Left lung (tissue), 10 donors: ENCODE data around the gene NFAT5. TPM values are rescaled to one million over a fixed set of nuclear protein-coding genes. Genes with fewer than 3 reads are reported as not detected.

Experiments used
- ATAC-seq: fragments of 200-7000 bp; cut with Tn5 transposase; one replicate; pipeline ENCODE4 v1.9.1; 2020; ENCODE audit warnings: moderate library complexity
- DNase-seq, 4 donors: peaks; one replicate each; pipeline ENCODE4 v3.0.0-alpha.2; 2013 to 2020
- H3K27ac ChIP-seq, 2 donors: fragments of 200-600 bp; sonication (generic) in 1 of 2; one replicate each; pipeline versions ENCODE4 v1.5.0 to v1.8.0; 2020 to 2021
- H3K27me3 ChIP-seq, 2 donors: fragments of 200-600 bp; sonication (generic) in 1 of 2; one replicate each; pipeline versions ENCODE4 v1.5.0 to v1.8.0; 2020 to 2021
- H3K36me3 ChIP-seq, 2 donors: fragments of 200-600 bp; sonication (generic) in 1 of 2; one replicate each; pipeline versions ENCODE4 v1.5.0 to v1.8.0; 2020 to 2021
- H3K4me1 ChIP-seq, 2 donors: fragments of 200-600 bp; one replicate each; pipeline ENCODE4 v1.8.0; 2021
- H3K4me3 ChIP-seq, 2 donors: fragments of 200-600 bp; sonication (generic) in 1 of 2; one replicate each; pipeline versions ENCODE4 v1.5.0 to v1.8.0; 2020 to 2021; ENCODE audit warnings: mild to moderate bottlenecking in 1 of 2
- H3K9me3 ChIP-seq, 2 donors: fragments of 200-600 bp; sonication (generic) in 1 of 2; one replicate each; pipeline versions ENCODE4 v1.5.0 to v1.8.0; 2020 to 2021
- intact Hi-C, 2 donors: fragments of 100-400 bp; cut with DNase I; formaldehyde crosslinking; loops; one replicate each; pipeline versions ENCODE4 v1.11.2 to v1.14.2; 2022
- polyA plus RNA-seq, 6 donors: library from polyadenylated mRNA; unstranded; fragments of 120-200 nt; gene quantifications; one replicate each; pipeline ENCODE4 v1.2.1, GENCODE V29; 2013; ENCODE audit not compliant: insufficient read length in 6 of 6
- total RNA-seq, 2 donors: library from RNA; stranded (reverse); fragmentation: NEBNext Ultra II Directional; extraction: Animal tissue kit (Norgen Biotek cat#: 25700); gene quantifications; one replicate each; pipeline ENCODE4 v1.2.1, GENCODE V29; 2021
- TF ChIP-seq, protein P1 (sequence below), 2 donors: fragments of 200-600 bp; sonication (generic) in 1 of 2; IDR thresholded peaks; one replicate each; pipeline versions ENCODE4 v1.5.0 to v1.8.0; 2021; ENCODE audit warnings: antibody characterized with exemption in 2 of 2
- donor health status: DM: no; HTN: yes; CAD: no.
- donor health status: DM: no; HTN: no; CAD: no.

The NFAT5 gene
- total and polyA plus RNA-seq, 8 donors = 44.8 to 66.0 (median 57.9) TPM

DNA sequence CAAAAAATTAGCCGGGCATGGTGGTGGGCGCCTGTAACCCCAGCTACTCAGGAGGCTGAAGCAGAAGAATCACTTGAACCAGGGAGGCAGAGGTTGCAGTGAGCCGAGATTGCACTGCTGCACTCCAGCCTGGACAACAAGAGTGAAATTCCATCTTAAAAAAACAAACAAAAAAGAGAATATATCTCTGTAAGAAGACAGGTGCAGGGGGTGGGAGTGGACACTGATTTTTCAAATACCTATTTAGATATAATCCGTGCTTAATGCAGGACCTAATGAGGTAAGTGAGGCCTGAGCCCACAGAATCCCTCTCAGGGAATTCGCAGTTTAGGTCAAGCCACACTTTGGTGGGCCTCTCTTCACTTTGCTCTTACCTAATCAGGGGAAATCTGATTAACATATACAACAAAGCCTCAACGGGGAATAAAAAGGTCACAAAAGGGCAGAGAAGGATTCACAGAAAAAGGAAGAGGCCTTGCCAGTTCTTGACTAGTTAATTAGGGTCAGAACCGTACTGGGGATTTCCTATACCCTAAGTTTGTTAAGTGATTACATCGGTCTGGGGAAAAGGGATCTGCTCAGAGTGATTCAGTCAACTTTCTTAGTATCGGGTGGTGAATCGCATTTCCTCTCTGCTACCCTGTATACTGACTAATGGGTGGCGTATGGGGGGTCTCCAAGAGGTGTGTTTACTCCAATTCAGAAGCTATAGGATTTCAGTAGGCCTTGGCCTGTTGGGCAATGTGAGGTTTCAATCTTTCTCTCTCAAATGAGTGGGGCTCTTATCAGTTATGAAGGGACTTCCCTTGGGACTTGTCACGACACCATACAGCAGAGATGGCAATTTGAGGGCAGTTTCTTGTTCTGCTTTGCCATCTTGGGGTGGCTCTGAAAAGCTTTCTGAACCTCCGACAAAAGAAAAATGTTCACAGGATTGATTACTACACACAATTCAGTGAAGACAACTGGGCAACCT is 1.9 kb upstream of the NFAT5 start:
- H3K36me3 ChIP-seq = peaks cover 0 to 4% of the 10 kb centered on the region in 2 donors
- peaks cover 11 to 51% of the 10 kb centered on the region in 2 donors for H3K4me1 ChIP-seq
- H3K4me3 ChIP-seq = peak overlapping the region in 1 of 2 donors; percentile 91
- H3K27ac ChIP-seq = peak overlapping the region; percentile 97 to 99
- TF ChIP-seq, protein P1, sequence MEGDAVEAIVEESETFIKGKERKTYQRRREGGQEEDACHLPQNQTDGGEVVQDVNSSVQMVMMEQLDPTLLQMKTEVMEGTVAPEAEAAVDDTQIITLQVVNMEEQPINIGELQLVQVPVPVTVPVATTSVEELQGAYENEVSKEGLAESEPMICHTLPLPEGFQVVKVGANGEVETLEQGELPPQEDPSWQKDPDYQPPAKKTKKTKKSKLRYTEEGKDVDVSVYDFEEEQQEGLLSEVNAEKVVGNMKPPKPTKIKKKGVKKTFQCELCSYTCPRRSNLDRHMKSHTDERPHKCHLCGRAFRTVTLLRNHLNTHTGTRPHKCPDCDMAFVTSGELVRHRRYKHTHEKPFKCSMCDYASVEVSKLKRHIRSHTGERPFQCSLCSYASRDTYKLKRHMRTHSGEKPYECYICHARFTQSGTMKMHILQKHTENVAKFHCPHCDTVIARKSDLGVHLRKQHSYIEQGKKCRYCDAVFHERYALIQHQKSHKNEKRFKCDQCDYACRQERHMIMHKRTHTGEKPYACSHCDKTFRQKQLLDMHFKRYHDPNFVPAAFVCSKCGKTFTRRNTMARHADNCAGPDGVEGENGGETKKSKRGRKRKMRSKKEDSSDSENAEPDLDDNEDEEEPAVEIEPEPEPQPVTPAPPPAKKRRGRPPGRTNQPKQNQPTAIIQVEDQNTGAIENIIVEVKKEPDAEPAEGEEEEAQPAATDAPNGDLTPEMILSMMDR (IDR thresholded peaks at IDR 0.05) = no peak
- intact Hi-C loops = no loop called here
- no peaks in the 10 kb centered on the region for H3K9me3 ChIP-seq
- DNase-seq (peak in 1 of 4 donors; percentile 11), ATAC-seq (no peak)
- no peaks in the 10 kb centered on the region for H3K27me3 ChIP-seq

DNA sequence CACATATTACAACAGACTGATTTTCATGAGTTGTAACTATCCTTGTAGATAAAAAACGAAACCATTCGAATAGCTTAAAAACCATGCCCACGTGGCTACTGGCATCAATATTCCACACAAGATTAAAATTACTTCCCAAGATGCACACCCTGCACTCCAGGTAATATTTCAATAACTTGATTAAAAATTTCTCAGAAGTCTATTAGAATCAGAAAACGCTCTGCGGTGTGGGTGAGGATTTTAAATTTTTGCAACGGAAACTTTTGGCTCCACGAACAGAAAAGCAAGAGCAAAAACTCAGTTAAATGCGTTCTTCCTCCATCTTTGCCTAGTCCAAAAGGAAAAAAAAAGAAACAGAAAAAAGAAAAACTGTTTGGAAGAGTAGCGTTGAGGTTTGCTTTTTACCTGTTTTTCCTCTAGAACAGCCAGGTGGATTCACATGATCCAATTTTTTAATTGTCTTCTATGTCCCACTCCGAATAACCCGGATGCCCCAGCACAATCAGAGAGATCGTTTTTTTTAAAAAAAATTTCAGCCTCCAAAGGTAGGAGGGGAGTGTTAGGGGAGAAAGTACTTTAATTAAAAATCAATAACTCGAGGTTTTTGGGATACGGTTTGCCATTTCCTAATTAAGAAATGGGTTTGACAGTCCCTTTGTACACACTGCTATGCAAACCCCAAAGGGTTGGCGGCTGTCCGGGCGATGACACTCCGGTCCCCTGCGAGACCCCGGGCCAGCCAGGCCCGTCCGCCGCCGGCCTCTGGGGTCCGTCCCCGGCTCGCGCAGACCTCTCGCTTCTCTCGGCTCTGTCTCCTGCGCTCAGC is 708 bp upstream of the NFAT5 start:
- Histone ChIP-seq H3K27me3 (no peaks in the 10 kb centered on the region), H3K27ac (peak overlapping the region; percentile 97 to 99), H3K4me3 (peak overlapping the region; percentile 78 to 91), H3K36me3 (peaks cover 0 to 4% of the 10 kb centered on the region in 2 donors), H3K9me3 (no peaks in the 10 kb centered on the region), H3K4me1 (peaks cover 11 to 63% of the 10 kb centered on the region in 2 donors)
- intact Hi-C loops = no loop called here
- TF ChIP-seq, protein P1 (IDR thresholded peaks at IDR 0.05) = no peak
- ATAC-seq (peak; percentile 34), DNase-seq (no peak)

DNA sequence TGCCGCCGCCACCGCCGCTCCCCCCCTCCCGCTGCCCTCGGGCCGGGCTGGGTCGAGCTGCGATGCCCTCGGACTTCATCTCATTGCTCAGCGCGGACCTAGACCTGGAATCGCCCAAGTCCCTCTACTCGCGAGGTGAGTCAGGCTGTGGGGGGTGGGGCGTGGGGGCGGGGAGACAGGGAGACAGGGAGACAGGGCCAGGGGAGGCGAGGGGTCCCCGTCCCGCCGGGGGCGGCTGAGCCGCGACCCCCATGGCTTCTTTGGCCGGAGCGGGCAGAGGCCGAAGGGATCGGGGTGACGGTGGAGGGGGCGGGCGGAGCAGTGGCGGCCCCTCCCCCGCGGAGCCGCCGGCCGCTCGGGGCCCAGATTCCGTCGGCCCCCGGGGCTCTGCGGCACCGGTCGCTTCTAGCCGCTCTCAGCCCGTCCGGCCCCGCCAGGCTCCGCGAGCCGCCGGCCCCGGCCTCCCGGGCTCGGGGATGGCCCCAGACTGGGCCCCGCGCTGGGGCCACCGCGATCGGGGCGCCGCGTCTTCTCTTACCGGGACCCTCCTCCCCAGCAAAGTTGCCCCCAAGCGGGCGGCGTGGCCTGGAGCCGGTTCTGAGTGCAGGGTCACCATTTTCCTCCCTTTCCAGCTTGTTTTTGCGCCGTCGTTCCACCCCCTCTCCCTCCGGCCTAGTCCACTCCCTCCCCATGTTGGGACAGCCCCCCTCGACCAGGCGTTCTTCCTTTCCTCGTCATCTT is 644 bp downstream of the NFAT5 start:
- ATAC-seq (peak; percentile 58), DNase-seq (peak; percentile 59 to 87 (median 68))
- Histone ChIP-seq H3K4me3 (peak overlapping the region; percentile 78 to 91), H3K9me3 (no peaks in the 10 kb centered on the region), H3K27ac (peak overlapping the region; percentile 97 to 99), H3K27me3 (no peaks in the 10 kb centered on the region), H3K36me3 (peaks cover 0 to 4% of the 10 kb centered on the region in 2 donors), H3K4me1 (peaks cover 11 to 72% of the 10 kb centered on the region in 2 donors)
- TF ChIP-seq, protein P1 (IDR thresholded peaks at IDR 0.05) = no peak
- intact Hi-C loops = no loop called here

DNA sequence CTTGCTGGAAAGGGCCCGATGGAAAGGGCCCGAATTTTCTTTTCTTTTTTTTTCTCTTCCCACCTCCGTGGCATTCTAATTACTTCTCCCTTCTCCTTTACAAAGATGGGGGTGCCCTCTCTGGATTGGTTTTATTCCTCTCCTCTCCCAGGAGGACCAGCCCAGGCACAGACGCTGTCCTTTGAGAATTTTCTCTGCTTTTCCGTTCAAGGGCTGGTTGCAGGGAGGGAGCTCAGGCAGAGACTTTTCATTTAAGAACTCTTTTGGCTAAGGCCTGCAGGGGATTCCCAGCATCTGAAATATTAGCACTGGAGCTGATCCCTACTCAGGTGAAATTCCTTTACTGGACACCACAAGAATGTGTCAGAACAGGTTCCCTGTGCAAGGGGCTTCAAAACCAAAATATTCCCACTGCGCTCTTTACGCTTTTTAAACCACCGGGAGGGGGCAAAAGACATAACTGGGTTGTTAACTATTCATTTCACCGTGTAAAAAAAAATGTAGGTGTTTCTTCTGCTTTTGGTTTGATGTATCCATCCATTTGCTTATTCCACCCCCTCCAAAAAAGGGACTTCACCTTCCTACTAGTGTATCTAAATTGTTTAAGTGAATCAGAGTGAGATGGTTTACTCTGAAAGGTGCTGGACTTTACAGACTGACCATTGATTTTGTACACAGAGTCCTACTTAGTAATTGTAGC is 1.4 kb downstream of the NFAT5 start:
- no peaks in the 10 kb centered on the region for H3K27me3 ChIP-seq
- H3K4me3 ChIP-seq = peak overlapping the region; percentile 78 to 91
- peak overlapping the region; percentile 97 to 99 for H3K27ac ChIP-seq
- H3K4me1 ChIP-seq = peaks cover 11 to 67% of the 10 kb centered on the region in 2 donors
- peak; percentile 8 for ATAC-seq
- intact Hi-C loops = no loop called here
- TF ChIP-seq, protein P1 (IDR thresholded peaks at IDR 0.05) = no peak
- peaks cover 0 to 4% of the 10 kb centered on the region in 2 donors for H3K36me3 ChIP-seq
- DNase-seq = peak in 1 of 4 donors; percentile 48
- no peaks in the 10 kb centered on the region for H3K9me3 ChIP-seq
